Endothelial cell (in vitro differentiated cells): ENCODE measurements around the gene CDK8. TPM values are rescaled to one million over a fixed set of nuclear protein-coding genes. Genes with fewer than 3 reads are reported as not detected.

ENCODE experiments used
- DNase-seq: peaks from one replicate; pipeline ENCODE4 v3.0.0; 2021; ENCODE audit warnings: low spot score
- H3K27ac Mint-ChIP-seq: one replicate; pipeline ENCODE4 v1.8.0; 2021; ENCODE audit warnings: mixed read lengths, inconsistent platforms; ENCODE audit not compliant: unreplicated experiment
- H3K27me3 Mint-ChIP-seq: one replicate; pipeline ENCODE4 v1.8.0; 2021; ENCODE audit warnings: mild to moderate bottlenecking, moderate library complexity, mixed read lengths, inconsistent platforms; ENCODE audit not compliant: unreplicated experiment
- H3K36me3 Mint-ChIP-seq: one replicate; pipeline ENCODE4 v1.8.0; 2021; ENCODE audit warnings: mild to moderate bottlenecking, low read depth, mixed read lengths, inconsistent platforms; ENCODE audit not compliant: unreplicated experiment
- H3K4me1 Mint-ChIP-seq: one replicate; pipeline ENCODE4 v1.8.0; 2021; ENCODE audit warnings: mild to moderate bottlenecking, mixed read lengths, inconsistent platforms; ENCODE audit not compliant: unreplicated experiment
- H3K4me3 Mint-ChIP-seq: one replicate; pipeline ENCODE4 v1.8.0; 2021; ENCODE audit warnings: mild to moderate bottlenecking, mixed read lengths, inconsistent platforms; ENCODE audit not compliant: unreplicated experiment
- H3K9me3 Mint-ChIP-seq: one replicate; pipeline ENCODE4 v1.8.0; 2021; ENCODE audit warnings: mixed read lengths, inconsistent platforms; ENCODE audit not compliant: unreplicated experiment
- CTCF ChIP-seq: fragments of 200-600 bp; sonication (generic); IDR thresholded peaks from one replicate; pipeline ENCODE4 v1.5.0; 2021; ENCODE audit warnings: antibody characterized with exemption; ENCODE audit not compliant: unreplicated experiment
- total RNA-seq: library from RNA; stranded (reverse); fragmentation: NEBNext Ultra II Directional; extraction: Animal tissue kit (Norgen Biotek cat#: 25700); gene quantifications from one replicate; pipeline ENCODE4 v1.2.1, GENCODE V29; 2021; ENCODE audit not compliant: unreplicated experiment

The CDK8 gene
- total RNA-seq, 1 donor from 2014 or later: 18.1 TPM

GRCh38 chr13:26320766-26321165 lies 66.8 kb downstream of the CDK8 start:
- Mint-ChIP-seq H3K27ac (no peak overlapping the region), H3K4me3 (no peak overlapping the region), H3K9me3 (no peaks in the 10 kb centered on the region), H3K4me1 (peaks cover 7% of the 10 kb centered on the region), H3K36me3 (no peaks in the 10 kb centered on the region), H3K27me3 (peaks cover 1% of the 10 kb centered on the region)
- TF ChIP-seq CTCF: no peak
- no peak for DNase-seq

GRCh38 chr13:26323127-26323526 lies 69.2 kb downstream of the CDK8 start:
- no peaks in the 10 kb centered on the region for H3K36me3 Mint-ChIP-seq
- H3K27ac Mint-ChIP-seq: no peak overlapping the region
- no peaks in the 10 kb centered on the region for H3K27me3 Mint-ChIP-seq
- no peaks in the 10 kb centered on the region for H3K9me3 Mint-ChIP-seq
- no peak overlapping the region for H3K4me3 Mint-ChIP-seq
- TF ChIP-seq CTCF: no peak
- no peak for DNase-seq
- peaks cover 7% of the 10 kb centered on the region for H3K4me1 Mint-ChIP-seq

- no peaks in the 10 kb centered on the region for H3K27me3 Mint-ChIP-seq
- H3K36me3 Mint-ChIP-seq: peaks cover 2% of the 10 kb centered on the region
- no peak for TF ChIP-seq CTCF
- peaks cover 7% of the 10 kb centered on the region for H3K4me1 Mint-ChIP-seq
- H3K27ac Mint-ChIP-seq: no peak overlapping the region
- DNase-seq: no peak
- no peak overlapping the region for H3K4me3 Mint-ChIP-seq
- H3K9me3 Mint-ChIP-seq: no peaks in the 10 kb centered on the region
Observed at GRCh38 chr13:26323764-26324163, 69.8 kb downstream of the CDK8 start.

GRCh38 chr13:26324294-26324693 lies 70.4 kb downstream of the CDK8 start:
- no peak for DNase-seq
- no peak overlapping the region for H3K4me3 Mint-ChIP-seq
- H3K27me3 Mint-ChIP-seq: no peaks in the 10 kb centered on the region
- no peaks in the 10 kb centered on the region for H3K9me3 Mint-ChIP-seq
- peaks cover 7% of the 10 kb centered on the region for H3K4me1 Mint-ChIP-seq
- peaks cover 3% of the 10 kb centered on the region for H3K36me3 Mint-ChIP-seq
- H3K27ac Mint-ChIP-seq: no peak overlapping the region
- TF ChIP-seq CTCF: no peak

- no peaks in the 10 kb centered on the region for H3K27me3 Mint-ChIP-seq
- no peak for TF ChIP-seq CTCF
- peaks cover 3% of the 10 kb centered on the region for H3K36me3 Mint-ChIP-seq
- H3K27ac Mint-ChIP-seq: no peak overlapping the region
- H3K4me3 Mint-ChIP-seq: no peak overlapping the region
- no peak for DNase-seq
- H3K4me1 Mint-ChIP-seq: peaks cover 7% of the 10 kb centered on the region
- no peaks in the 10 kb centered on the region for H3K9me3 Mint-ChIP-seq
Observed at GRCh38 chr13:26324867-26325266, 70.9 kb downstream of the CDK8 start.
